Activated CD4-positive, alpha-beta memory T cell treated with anti-CD3 and anti-CD28 coated beads, Interleukin-2, amount 10 ng/mL, durations not matched to agents 7 days and 5 days (primary cell): Measurements from ENCODE around the gene ANKRD65. TPM values are rescaled to one million over a fixed set of nuclear protein-coding genes. Genes with fewer than 3 reads are reported as not detected.
"Not testable (repeated sequence)": the region's sequence is repeated elsewhere in the genome, so short reads cannot be mapped to it uniquely, and the experiment has no call there.

Experiments used
- CTCF ChIA-PET: fragments of 350-600 bp; sonication (Branson Sonifier 250); formaldehyde crosslinking; loops from one replicate; lab custom pipeline; 2021; ENCODE audit warnings: antibody characterized with exemption, inconsistent platforms; lab: Charles Lee
- POLR2A ChIA-PET: fragments of 350-600 bp; sonication (Branson Sonifier 250); formaldehyde crosslinking; loops from one replicate; lab custom pipeline; 2021; ENCODE audit warnings: antibody characterized with exemption; lab: Charles Lee
- DNase-seq: peaks from one replicate; pipeline ENCODE4 v3.0.0-alpha.2; 2020
- H3K27ac Mint-ChIP-seq: one replicate; pipeline ENCODE4 v1.8.0; 2021; ENCODE audit warnings: mild to moderate bottlenecking, mixed read lengths
- H3K27me3 Mint-ChIP-seq: one replicate; pipeline ENCODE4 v1.8.0; 2021; ENCODE audit warnings: mixed read lengths
- H3K36me3 Mint-ChIP-seq: one replicate; pipeline ENCODE4 v1.8.0; 2021; ENCODE audit warnings: low read depth, mixed read lengths
- H3K4me1 Mint-ChIP-seq: one replicate; pipeline ENCODE4 v1.8.0; 2021; ENCODE audit warnings: mixed read lengths
- H3K4me3 Mint-ChIP-seq: one replicate; pipeline ENCODE4 v1.8.0; 2021; ENCODE audit warnings: mild to moderate bottlenecking, mixed read lengths
- H3K9me3 Mint-ChIP-seq: one replicate; pipeline ENCODE4 v1.8.0; 2021; ENCODE audit warnings: mixed read lengths
- total RNA-seq, 2 experiments: library from RNA; stranded (reverse); gene quantifications; one replicate each; pipeline ENCODE4 v1.2.3, GENCODE V29; 2021

The ANKRD65 gene
- total RNA-seq, 2 experiments from 2014 or later, result not detected

- Mint-ChIP-seq H3K9me3 (no peaks in the 10 kb centered on the region), H3K27ac (no peak overlapping the region), H3K4me1 (no peaks in the 10 kb centered on the region), H3K4me3 (no peak overlapping the region), H3K27me3 (peaks cover 4% of the 10 kb centered on the region), H3K36me3 (no peaks in the 10 kb centered on the region)
- ChIA-PET CTCF (no interaction called here), POLR2A (no interaction called here)
- no peak for DNase-seq
Observed at GRCh38 chr1:1452882-1453281, 31.8 kb upstream of the ANKRD65 start.

GRCh38 chr1:1452365-1452739 lies 31.3 kb upstream of the ANKRD65 start:
- H3K4me3 Mint-ChIP-seq, CTCF ChIA-PET, H3K36me3 Mint-ChIP-seq, H3K9me3 Mint-ChIP-seq, POLR2A ChIA-PET, DNase-seq, H3K4me1 Mint-ChIP-seq, H3K27ac Mint-ChIP-seq, H3K27me3 Mint-ChIP-seq: not testable (repeated sequence)

GRCh38 chr1:1451696-1452364 lies 30.8 kb upstream of the ANKRD65 start:
- Mint-ChIP-seq H3K9me3 (no peaks in the 10 kb centered on the region), H3K36me3 (no peaks in the 10 kb centered on the region), H3K27ac (no peak overlapping the region), H3K4me1 (no peaks in the 10 kb centered on the region), H3K27me3 (peaks cover 4% of the 10 kb centered on the region), H3K4me3 (no peak overlapping the region)
- DNase-seq, result no peak
- ChIA-PET POLR2A (no interaction called here), CTCF (no interaction called here)

- CTCF ChIA-PET, POLR2A ChIA-PET, DNase-seq, H3K4me3 Mint-ChIP-seq, H3K9me3 Mint-ChIP-seq, H3K27me3 Mint-ChIP-seq, H3K4me1 Mint-ChIP-seq, H3K36me3 Mint-ChIP-seq, H3K27ac Mint-ChIP-seq: not testable (repeated sequence)
Observed at GRCh38 chr1:1450616-1451015, 29.5 kb upstream of the ANKRD65 start.

- no peaks in the 10 kb centered on the region for H3K36me3 Mint-ChIP-seq
- H3K4me1 Mint-ChIP-seq, result no peaks in the 10 kb centered on the region
- no peak within 1 kb of the TSS for H3K4me3 Mint-ChIP-seq
- no peaks in the 10 kb centered on the region for H3K9me3 Mint-ChIP-seq
- DNase-seq, result no peak
- H3K27me3 Mint-ChIP-seq, result peaks cover 4% of the 10 kb centered on the region
- no peak within 1 kb of the TSS for H3K27ac Mint-ChIP-seq
- ChIA-PET CTCF (no interaction called here), POLR2A (no interaction called here)
Observed at GRCh38 chr1:1449099-1449739, 28.1 kb upstream of the ANKRD65 start, which contains the start of gene ATAD3C. ATAD3C (plus strand) TSS chr1:1449689; CDS start chr1:1450684, 995 bp downstream.

- POLR2A ChIA-PET, result not testable (repeated sequence)
Observed at GRCh38 chr1:1446631-1447030, 25.6 kb upstream of the ANKRD65 start.

DNA sequence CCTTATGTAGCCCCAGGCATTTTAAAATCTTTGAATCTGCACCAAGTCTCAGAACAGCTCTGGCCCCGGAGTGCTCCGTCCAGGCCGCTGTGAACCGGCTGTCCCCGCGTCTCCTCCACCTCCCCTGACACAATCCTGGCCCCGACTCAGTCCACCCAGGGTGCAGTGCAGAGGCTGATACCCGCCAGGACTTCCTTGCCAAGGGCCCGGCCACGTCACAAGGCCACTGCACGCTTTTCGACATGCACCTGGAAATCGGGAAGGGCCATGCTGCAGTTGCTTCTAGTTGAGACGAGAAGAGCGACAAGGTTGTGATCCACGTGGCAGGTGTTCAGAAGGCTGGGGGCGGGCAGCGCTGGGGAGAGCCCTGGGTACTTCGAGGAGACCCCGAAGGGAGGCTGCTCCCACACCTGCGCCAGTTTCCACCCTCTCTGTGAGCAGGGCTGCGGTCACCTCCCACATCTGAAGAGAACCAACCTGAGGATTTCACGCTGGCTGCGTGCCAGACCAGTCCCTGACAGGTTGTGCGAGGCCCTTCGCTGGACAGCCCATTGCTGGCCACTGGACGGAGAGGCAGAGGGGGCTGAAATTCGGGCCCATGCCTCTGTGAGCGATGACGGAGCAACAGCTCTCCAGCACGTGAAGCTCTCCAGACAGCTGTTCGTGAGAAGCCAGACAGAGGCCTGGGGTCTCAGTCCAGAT lies 21.1 kb upstream of the ANKRD65 start:
- Mint-ChIP-seq H3K27me3 (peaks cover 2% of the 10 kb centered on the region), H3K36me3 (no peaks in the 10 kb centered on the region), H3K4me3 (no peak overlapping the region), H3K27ac (no peak overlapping the region), H3K9me3 (no peaks in the 10 kb centered on the region), H3K4me1 (no peaks in the 10 kb centered on the region)
- DNase-seq, result no peak
- POLR2A ChIA-PET, result no interaction called here
- CTCF ChIA-PET, result interaction anchor here (1.1 to 1.5 kb wide), 3 partner anchors 34 to 63 kb away, joined by 3 to 5 read pairs (median 4); no protein-coding TSS in a partner anchor

More at GRCh38 chr1:1446631-1447030, 25.6 kb upstream of the ANKRD65 start:
- H3K4me1 Mint-ChIP-seq, H3K4me3 Mint-ChIP-seq, H3K9me3 Mint-ChIP-seq, H3K36me3 Mint-ChIP-seq, CTCF ChIA-PET, DNase-seq, H3K27ac Mint-ChIP-seq, H3K27me3 Mint-ChIP-seq: not testable (repeated sequence)

DNA sequence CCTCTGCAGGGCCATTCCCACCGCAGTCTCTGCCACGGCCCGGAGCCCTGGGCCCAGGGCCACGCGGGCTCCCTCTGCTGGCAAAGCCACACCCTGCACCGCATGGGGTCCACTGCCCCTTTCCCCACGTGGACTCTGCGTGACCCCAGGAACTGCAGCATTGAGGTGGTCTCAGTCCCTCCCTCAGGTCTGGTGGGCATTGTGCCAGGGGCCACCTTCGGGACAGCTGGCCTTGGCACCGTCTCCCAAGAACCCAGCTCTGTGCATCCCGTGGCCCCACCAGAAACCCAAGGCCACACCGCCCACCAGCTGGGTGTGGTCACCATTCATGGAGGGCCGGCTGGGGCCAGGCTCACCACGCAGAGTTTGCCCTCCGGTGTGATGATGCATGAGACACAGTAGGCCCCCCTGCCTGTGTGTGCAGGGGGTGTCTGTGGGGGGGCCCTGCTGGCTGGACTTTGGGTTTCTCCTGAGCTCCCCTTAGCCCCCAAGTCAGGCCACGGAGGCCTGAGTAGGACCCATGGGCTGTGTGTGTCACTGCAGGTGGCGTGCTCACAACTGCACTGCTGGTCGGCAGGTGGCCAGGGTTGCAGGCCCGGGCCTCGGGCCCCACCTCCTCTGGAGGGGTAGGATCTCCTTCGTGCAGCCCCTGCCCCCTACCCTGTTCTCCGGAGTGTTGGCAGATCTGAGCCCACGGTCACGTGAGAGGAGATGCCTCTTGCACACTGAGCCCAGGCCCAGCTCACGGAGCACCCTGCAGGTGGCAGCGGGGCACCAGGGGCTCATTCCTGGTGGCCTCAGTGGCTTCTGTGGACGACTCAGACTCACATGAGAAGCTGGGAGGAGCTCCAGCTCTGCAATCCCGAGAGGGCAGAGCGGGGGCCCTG lies 20.2 kb upstream of the ANKRD65 start:
- H3K27me3 Mint-ChIP-seq, result peaks cover 5% of the 10 kb centered on the region
- H3K9me3 Mint-ChIP-seq, result no peaks in the 10 kb centered on the region
- POLR2A ChIA-PET, result no interaction called here
- no peak overlapping the region for H3K4me3 Mint-ChIP-seq
- no peak overlapping the region for H3K27ac Mint-ChIP-seq
- no peaks in the 10 kb centered on the region for H3K36me3 Mint-ChIP-seq
- peaks cover 1% of the 10 kb centered on the region for H3K4me1 Mint-ChIP-seq
- CTCF ChIA-PET, result interaction anchor here (0.7 to 1.5 kb wide), 5 partner anchors 17 to 63 kb away, joined by 3 to 5 read pairs (median 4); partner anchors contain the start of gene CCNL2
- DNase-seq, result peak; percentile 55

DNA sequence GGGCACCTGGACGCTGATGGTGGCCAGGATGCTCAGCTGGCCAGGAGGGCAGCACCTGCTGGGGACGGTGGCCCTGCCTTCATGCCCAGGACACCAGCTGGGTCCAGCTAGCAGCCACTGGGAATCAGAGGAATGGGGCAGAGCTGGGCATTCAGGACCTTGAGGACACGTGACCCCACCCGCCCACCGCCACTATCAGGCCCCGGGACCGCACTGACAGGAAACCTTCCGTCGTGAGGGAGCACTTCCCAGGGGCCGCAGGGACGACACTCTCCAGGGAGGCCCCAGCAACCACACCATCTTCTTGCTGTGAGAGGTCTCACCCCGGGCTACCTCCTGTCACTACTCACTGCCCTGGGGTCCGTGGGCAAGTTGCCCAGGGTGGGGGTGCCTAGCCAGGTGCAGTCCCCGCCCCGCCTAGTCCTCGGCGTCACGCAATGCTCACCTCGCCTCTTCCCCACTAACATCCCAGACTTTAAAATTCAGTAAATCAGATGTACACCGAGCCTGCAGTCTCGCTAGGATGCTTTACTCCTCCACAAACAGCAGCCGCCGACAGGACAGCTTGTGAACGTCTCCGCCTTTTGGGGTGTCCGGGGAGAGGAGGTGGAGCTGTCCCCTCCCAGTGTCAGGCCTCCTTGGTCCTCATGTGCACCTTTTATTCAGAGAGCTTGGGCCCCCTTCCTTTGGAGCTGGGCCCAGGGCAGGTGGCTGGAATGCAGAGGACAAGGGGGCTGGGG lies 19.4 kb upstream of the ANKRD65 start:
- ChIA-PET CTCF (interaction anchor here (0.7 to 1.5 kb wide), 3 partner anchors 18 to 64 kb away, joined by 3 to 5 read pairs (median 5); partner anchors contain the start of gene CCNL2), POLR2A (no interaction called here)
- no peak for DNase-seq
- peaks cover 2% of the 10 kb centered on the region for H3K4me1 Mint-ChIP-seq
- H3K36me3 Mint-ChIP-seq, result no peaks in the 10 kb centered on the region
- no peak overlapping the region for H3K27ac Mint-ChIP-seq
- H3K27me3 Mint-ChIP-seq, result peaks cover 6% of the 10 kb centered on the region
- H3K9me3 Mint-ChIP-seq, result no peaks in the 10 kb centered on the region
- no peak overlapping the region for H3K4me3 Mint-ChIP-seq

- Mint-ChIP-seq H3K27ac (no peak overlapping the region), H3K4me3 (no peak overlapping the region), H3K4me1 (peaks cover 6% of the 10 kb centered on the region), H3K36me3 (no peaks in the 10 kb centered on the region), H3K9me3 (no peaks in the 10 kb centered on the region), H3K27me3 (peaks cover 11% of the 10 kb centered on the region)
- no peak for DNase-seq
- ChIA-PET CTCF (no interaction called here), POLR2A (no interaction called here)
Observed at GRCh38 chr1:1439546-1440261, 18.6 kb upstream of the ANKRD65 start.

DNA sequence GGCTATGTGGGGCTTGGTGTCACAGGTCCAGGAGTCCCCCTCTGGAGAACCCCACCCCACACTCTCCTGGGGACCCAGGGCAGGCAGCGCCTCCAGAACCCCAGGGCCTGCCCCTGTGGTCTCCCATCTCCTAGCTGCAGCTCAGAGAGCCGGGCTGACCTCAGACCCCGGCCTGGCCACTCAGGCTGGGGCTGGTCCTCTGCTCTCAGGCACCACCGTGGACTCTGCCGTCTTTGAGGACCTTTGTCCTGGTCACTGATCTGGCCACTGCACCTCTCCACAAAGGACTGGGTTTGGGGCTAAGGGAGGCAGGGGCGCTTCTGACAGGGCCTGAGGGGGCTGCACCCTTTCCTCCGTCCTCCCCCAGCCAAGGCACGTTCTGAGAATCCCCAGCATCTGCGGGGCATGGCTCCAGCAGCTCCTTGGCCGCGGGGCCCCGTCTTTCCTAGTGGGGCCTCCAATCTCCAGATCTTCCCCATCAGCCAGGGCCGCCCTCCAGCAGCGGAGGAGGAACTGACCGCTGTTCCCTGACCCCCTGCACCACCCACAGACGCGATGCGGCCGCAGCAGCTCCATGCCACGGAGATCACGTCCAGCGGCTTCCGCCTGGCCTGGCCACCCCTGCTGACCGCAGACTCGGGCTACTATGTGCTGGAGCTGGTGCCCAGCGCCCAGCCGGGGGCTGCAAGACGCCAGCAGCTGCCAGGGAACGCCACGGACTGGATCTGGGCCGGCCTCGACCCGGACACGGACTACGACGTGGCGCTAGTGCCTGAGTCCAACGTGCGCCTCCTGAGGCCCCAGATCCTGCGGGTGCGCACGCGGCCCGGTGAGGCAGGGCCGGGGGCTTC lies 17.7 kb upstream of the ANKRD65 start:
- Mint-ChIP-seq H3K36me3 (no peaks in the 10 kb centered on the region), H3K27ac (no peak overlapping the region), H3K4me3 (no peak overlapping the region), H3K4me1 (peaks cover 6% of the 10 kb centered on the region), H3K9me3 (no peaks in the 10 kb centered on the region), H3K27me3 (peaks cover 13% of the 10 kb centered on the region)
- ChIA-PET CTCF (no interaction called here), POLR2A (interaction anchor here (2.7 kb wide), 1 partner anchor 38 kb away, joined by 7 read pairs; no protein-coding TSS in a partner anchor)
- no peak for DNase-seq
